Measurements from ENCODE around the gene ADGRL4.
A peak's percentile ranks its signal among the peaks of the same experiment; 100 is the strongest.

The ADGRL4 gene

DNA sequence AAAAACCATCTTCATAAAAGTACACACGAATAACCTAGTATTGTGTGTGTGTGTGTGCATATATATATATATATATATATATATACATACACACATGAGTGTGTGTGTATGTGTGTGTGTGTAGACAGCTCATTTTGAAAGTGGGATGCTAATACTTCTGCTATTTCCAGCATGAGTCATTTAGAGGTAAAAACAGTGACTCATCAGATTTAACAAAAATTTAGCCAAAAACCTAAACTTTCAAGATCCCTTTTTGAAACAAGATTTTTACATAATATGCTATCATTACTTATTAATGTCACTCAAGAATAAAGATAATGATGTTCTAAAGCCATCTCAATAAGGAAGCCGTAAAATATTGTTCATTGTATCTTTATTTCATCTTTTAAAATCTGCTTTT, 35.6 kb upstream of the ADGRL4 start:
- H3K4me3 ChIP-seq (replicated peaks; ENCODE audit: low read depth, low read length): no peak overlapping the region
- DNase-seq (ENCODE audit: extremely low read depth, low read depth): peak; percentile 30
- TF ChIP-seq, protein P1, sequence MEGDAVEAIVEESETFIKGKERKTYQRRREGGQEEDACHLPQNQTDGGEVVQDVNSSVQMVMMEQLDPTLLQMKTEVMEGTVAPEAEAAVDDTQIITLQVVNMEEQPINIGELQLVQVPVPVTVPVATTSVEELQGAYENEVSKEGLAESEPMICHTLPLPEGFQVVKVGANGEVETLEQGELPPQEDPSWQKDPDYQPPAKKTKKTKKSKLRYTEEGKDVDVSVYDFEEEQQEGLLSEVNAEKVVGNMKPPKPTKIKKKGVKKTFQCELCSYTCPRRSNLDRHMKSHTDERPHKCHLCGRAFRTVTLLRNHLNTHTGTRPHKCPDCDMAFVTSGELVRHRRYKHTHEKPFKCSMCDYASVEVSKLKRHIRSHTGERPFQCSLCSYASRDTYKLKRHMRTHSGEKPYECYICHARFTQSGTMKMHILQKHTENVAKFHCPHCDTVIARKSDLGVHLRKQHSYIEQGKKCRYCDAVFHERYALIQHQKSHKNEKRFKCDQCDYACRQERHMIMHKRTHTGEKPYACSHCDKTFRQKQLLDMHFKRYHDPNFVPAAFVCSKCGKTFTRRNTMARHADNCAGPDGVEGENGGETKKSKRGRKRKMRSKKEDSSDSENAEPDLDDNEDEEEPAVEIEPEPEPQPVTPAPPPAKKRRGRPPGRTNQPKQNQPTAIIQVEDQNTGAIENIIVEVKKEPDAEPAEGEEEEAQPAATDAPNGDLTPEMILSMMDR (IDR thresholded peaks at IDR 0.05; ENCODE audit: low read depth, low read length, missing control alignments): no peak

DNA sequence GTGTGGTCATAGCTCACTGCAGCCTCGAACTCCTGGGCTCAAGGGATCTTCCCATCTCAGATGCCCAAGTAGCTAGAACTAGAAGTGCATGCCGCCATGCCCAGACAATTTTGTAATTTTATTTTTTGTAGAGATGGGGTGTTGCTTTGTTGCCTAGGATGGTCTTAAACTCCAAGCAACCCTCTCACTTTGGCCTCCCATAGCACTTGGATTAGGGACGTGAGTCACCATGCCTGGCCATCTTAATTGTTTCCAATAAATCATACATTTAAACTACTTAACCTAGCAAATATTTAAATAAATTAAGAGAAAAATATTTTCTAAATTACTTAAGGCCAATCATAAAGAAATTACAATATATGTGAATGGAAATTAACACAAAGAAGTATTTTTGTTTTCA, 35.1 kb upstream of the ADGRL4 start:
- DNase-seq (ENCODE audit: extremely low read depth, low read depth): no peak
- TF ChIP-seq, protein P1 (IDR thresholded peaks at IDR 0.05; ENCODE audit: low read depth, low read length, missing control alignments): no peak
- no peak overlapping the region for H3K4me3 ChIP-seq (replicated peaks; ENCODE audit: low read depth, low read length)

GRCh38 chr1:79040424-79041082, 34.0 kb upstream of the ADGRL4 start:
- no peak overlapping the region for H3K4me3 ChIP-seq (replicated peaks; ENCODE audit: low read depth, low read length)
- TF ChIP-seq, protein P1 (IDR thresholded peaks at IDR 0.05; ENCODE audit: low read depth, low read length, missing control alignments): no peak
- DNase-seq (ENCODE audit: extremely low read depth, low read depth): no peak

- TF ChIP-seq, protein P1 (IDR thresholded peaks at IDR 0.05; ENCODE audit: low read depth, low read length, missing control alignments): no peak
- DNase-seq (ENCODE audit: extremely low read depth, low read depth): no peak
- no peak overlapping the region for H3K4me3 ChIP-seq (replicated peaks; ENCODE audit: low read depth, low read length)
Measured at GRCh38 chr1:79037085-79037484, 30.6 kb upstream of the ADGRL4 start.

- H3K4me3 ChIP-seq (replicated peaks; ENCODE audit: low read depth, low read length): no peak overlapping the region
- no peak for DNase-seq (ENCODE audit: extremely low read depth, low read depth)
- TF ChIP-seq, protein P1 (IDR thresholded peaks at IDR 0.05; ENCODE audit: low read depth, low read length, missing control alignments): no peak
Measured at GRCh38 chr1:79012500-79012899, 6.0 kb upstream of the ADGRL4 start.

DNA sequence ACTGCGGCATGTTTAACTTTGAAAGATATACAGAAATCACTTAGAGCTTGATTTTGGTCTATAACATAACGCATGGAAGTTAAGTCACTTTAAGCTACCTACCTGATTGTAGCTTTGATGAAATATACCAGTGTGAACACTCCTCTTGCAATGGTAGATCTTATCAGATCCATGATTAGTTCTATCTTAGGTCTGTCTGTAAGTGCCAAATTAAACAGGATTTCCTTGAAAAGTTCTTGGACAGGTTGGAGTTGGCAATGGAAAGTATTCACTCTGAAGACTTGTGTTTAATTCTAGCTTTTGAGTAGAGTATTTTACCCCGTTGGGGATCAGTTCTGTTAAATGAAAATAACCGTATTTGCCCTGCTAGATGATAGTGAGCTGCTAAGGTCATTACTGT, 4.1 kb upstream of the ADGRL4 start:
- no peak for DNase-seq (ENCODE audit: extremely low read depth, low read depth)
- TF ChIP-seq, protein P1 (IDR thresholded peaks at IDR 0.05; ENCODE audit: low read depth, low read length, missing control alignments): no peak

GRCh38 chr1:79005945-79006344, 585 bp downstream of the ADGRL4 start:
- peak overlapping the region; percentile 21 for H3K4me3 ChIP-seq (replicated peaks; ENCODE audit: low read depth, low read length)
- no peak for DNase-seq (ENCODE audit: extremely low read depth, low read depth)
- TF ChIP-seq, protein P1 (IDR thresholded peaks at IDR 0.05; ENCODE audit: low read depth, low read length, missing control alignments): no peak

More for the DNA sequence above, 4.1 kb upstream of the ADGRL4 start:
- no peak overlapping the region for H3K4me3 ChIP-seq (replicated peaks; ENCODE audit: low read depth, low read length)
